Activated CD8-positive, alpha-beta memory T cell treated with anti-CD3 and anti-CD28 coated beads, Interleukin-2, amount 50 U/mL, for 24 hours (primary cell): ENCODE data around the gene CNTFR.

Experiments
- DNase-seq: peaks from one replicate; pipeline ENCODE4 v3.0.0-alpha.2; 2020; ENCODE audit errors: extremely low read depth

Gene CNTFR

DNA sequence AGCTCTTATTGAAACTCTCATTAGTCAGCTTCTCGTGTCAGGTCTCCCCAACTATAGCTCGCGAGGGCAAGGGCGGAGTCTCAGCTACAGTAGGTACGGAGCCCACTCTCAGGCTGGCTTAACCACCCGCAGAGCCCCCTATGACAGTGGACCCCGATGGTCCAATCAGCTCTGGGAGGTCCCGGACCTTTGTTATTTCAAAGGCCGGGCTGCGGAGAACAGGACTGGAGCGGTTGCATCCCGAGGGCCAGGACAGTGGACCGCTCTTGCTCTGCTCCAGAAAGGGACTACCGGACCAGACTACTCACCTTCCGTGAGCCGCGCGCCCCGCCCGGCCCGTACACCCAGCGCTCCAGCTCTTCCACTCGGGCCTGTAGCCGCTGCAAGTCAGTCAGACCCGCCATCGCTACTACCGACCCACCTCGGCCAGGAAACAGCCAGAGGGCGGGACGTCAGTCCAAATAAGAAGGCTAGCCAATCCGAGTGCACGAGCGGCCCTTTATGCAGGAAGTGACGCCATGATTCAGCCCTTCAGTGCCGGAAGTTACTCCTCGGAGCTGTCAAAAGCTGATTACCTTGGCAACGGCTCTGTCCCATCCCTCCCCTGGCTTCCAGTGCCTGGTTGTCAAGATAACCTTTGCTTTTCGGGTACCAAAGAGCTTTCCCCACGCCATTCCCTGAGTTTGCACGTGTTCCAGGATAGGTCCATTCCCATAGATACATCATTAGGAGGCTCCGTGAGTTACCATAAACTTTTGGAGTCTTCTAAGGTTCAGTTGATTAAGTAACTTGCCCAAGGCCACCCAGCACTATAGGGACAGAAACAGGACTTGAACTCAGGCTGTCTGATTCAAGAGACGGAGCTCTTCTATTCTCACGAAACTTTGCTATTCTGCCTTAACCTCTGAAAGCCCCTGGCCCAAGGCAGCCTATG is 30.8 kb upstream of the CNTFR start, which contains the start of gene DCTN3:
Gene DCTN3, minus strand, starts transcription at position 435 of the 934 bp plus-strand sequence. Its CDS starts 31 bp downstream, at position 404.
- peak; percentile 83 for DNase-seq

DNA sequence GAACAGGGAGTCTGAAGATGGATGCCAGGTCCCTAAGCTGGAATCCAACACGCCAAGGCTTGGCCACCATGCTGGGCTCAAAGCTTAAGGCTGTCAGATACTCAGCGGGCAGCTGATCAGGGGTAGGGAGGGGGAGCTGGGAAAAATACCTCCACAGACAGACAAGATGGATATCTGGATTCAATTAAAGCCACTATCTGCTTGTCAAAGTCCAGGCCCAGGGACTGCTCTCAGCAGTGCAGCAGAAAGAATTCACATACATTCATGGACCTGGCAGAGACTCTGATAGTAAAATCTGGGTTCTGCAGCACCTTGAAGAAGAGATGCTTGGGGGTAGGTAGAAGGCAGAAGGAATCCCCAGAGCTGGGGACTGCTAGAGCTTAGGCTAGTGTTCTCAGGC is 25.6 kb upstream of the CNTFR start:
- DNase-seq: no peak

DNA sequence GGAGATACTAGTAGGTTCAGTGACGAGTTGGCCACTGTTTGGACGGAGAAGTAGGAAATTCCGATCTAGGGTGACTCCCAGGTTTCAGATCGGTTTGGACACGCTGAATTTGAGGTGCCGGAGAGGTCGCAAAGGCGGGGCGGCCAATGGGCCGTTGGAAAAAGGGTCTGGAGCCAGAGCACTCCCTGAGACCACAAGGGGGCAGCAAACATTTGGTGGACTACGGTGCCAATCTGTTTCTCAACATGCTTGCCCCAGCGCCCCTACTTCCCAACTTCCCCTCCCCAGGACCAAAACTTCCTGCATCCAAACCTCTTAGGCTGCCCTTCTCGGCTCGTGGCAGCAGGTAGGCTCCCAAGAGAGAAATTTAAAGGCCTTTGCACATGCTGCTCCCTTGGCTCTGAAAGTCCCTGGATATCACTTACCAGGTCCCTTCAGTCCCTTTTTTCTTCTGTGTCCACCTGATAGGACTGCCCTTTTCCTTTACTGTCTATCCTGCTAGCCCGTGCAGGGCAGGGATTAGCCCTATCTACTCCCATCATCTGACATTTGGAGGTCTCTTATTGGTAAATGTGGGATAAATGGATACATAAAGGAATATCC is 23.4 kb upstream of the CNTFR start:
- peak; percentile 21 for DNase-seq

DNA sequence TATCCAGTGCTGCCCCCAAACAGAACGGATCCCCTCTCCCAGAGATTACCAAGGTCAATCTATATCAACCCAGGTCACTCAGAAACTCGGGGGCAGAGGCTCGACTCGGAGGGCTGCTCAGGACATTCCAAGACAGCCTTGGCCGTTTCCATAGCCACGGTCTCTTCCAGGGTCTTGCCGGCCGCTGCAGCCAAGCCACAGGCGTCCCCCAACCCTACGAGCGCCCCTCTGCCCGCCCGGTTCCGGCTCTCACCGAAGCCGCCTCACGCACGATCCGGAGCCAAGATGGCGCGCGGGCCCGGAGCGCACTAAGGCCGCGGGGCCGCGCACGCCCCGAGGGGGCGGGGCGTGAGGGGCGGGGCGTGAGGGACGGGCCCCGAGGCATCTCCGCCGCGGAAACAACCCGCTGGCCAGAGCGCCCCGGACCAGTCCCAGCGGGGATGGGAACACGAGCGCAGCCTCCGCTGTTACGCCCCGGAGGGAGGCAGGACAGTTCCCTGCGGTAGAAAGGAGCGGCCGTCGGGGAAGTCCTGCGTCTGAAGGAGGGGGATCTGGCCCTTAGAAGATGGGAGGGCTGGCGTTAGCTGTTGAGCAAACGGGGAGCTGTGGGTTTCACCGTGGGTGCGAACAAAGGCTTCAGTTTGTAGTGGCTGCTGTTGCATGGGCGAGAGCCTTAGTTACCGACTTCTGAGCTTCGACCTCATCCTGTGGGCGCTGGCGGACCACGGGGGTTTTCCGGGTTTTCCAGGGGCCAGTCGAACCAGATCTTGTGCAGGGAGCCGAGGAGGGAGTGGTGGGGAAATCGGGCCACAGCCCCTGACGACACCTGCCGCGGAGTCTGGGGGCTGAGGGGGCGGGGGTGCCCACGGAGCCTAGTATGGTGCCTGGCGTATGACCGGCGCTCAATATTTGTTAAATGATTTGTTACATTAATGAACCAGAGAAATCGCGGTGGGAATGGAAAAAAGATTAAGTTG is 22.6 kb upstream of the CNTFR start, which contains the start of gene RPP25L:
Gene RPP25L, minus strand, starts transcription at position 287 of the 977 bp plus-strand sequence. CDS start 801 bp downstream, outside the sequence.
- peak; percentile 45 for DNase-seq

DNA sequence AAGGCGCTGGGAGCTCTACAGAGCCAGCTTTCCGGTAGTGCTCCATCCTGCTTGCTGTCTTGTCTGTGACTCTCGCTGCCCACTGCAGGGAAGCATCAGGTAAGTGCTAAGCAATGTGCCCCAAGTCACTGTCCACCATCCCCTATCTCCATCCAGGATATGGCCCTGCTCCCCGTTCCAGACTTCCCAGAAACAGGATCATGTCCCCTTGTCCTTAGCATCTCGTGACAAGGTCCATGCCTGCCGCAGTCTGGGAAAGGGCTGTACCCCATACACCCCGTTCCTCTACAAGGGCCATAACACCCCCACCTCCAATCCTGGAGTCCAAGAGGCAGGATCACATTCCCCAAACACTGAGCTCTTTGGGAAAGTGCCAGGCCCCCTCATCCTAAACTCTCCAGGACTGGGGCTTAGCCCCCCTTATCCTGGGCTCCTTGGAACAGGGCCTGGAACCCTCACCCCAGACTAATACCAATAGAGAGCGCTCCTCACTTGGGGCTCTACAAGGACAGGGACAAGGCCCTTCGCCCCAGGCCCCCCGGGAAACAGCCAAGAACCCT is 21.8 kb upstream of the CNTFR start:
- DNase-seq: no peak

DNA sequence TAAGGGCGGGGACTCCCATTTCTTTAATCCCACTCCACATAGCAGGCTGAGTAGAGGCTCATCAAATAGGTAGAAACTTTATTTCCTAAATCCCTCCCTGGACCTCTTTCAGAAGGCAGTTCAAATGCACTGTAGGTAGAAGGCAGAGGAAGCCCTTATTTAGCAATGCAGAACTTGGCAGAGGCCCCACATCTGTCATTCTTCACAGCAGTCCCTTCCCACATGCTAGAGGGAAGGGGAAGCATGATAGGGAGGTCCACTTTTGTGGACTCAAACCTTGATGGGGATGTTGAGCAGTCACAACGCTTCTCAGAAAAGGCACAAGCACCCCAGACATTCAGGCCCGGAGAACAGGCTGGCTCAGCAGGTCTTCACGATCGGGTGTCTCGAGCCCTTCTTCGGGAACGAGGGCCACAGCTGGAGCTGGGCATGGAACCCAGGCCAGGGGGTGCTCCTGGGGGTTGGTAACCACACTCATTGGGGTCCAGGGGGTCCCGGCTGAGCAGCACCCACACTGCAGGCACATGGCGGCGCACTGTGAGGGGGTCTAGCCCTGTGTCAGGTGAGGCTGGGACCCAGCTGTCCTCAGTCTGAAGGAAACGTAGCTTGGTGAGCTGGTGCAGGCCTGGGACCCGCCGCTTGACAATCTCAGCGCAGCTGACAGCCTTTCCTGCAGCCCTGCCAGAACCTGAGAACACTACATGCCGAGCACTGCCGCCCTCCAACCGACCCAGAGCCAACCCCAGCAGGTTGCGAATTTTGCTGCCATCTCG is 21.1 kb upstream of the CNTFR start:
- no peak for DNase-seq

DNA sequence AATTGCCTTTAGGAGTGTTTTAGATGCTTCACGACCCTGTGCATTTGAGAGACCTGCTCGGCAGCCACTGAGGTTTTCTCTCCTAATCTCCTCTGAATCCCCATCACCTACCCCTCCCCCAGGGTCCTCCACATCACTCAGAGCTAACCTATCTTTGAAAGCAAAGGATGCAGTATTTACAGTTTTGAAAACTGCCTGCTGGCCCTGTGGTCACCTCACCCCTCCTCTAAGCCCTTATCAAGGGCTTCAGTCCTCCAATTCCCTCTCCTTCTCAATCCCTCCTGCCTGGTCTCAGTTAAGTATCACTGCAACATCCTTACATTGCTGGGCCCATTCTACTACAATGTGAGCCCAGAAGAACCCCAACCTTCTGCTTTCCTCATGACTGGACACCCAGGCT is 17.8 kb upstream of the CNTFR start:
- no peak for DNase-seq

DNA sequence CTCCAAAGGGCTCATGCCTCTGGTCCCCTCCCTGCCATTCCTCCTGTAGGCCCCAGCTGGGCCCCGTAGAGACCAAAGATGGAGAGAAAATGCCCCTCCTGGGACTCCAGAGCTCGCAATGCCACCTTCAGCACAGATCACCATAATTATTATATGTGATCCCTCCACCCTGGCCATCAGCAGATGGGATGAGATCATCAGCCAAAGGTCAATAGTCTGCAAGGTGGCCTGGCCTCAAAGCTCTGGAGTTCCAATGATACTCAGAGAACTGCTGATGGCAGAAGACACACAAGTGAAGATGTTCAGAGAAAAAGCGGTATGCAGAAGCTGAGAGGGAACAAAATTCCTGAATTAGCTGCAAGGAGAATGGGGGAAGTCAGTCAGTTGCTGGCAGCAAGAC is 17.4 kb upstream of the CNTFR start:
- DNase-seq: no peak

DNA sequence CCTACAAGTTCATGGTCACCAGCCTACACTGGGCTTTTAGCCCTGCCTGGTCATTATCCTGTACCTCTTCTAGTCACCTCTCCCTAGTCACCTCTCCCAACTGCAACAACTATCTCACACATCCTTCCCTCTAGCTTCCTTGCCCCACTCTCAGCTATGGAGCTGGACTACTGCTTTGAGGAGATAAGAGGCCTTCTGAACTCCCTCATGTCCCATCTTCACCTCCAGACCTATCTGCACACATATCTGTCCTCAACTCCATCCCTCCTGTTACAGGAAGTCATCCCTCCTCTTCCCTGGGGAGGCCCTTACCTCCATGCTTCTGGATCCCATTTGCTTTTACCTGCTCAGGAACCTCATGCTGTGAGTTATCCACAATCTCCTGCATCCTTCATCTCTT is 16.7 kb upstream of the CNTFR start:
- no peak for DNase-seq

DNA sequence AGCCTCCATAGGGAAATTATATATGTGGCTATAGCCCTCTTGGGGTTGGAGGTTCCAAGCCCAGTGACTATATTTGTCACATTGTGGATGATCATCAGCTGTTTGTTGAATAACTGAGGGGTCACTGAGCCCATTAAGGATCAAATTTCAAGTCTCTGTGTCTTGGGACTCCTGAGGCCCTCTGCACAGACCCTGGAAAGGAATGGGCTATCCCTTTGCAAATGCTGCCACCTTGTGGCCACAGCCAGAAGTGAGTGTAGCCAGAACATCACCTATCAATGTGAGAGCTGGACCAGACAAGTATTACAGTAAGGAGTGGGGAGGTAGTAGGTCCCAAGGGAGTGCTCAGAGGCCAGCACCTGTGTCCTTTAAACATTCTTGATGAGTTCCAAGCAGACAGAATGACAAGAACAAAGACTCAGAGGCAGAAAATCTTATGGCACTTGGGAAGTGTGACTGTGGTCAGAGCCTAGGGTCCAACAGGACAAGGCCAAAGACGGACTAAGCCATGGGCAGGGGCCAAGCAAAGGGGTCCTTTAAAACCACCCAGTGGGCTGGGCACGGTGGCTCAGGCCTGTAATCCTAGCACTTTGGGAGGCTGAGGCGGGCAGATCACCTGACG is 14.2 kb upstream of the CNTFR start:
- peak; percentile 49 for DNase-seq

DNA sequence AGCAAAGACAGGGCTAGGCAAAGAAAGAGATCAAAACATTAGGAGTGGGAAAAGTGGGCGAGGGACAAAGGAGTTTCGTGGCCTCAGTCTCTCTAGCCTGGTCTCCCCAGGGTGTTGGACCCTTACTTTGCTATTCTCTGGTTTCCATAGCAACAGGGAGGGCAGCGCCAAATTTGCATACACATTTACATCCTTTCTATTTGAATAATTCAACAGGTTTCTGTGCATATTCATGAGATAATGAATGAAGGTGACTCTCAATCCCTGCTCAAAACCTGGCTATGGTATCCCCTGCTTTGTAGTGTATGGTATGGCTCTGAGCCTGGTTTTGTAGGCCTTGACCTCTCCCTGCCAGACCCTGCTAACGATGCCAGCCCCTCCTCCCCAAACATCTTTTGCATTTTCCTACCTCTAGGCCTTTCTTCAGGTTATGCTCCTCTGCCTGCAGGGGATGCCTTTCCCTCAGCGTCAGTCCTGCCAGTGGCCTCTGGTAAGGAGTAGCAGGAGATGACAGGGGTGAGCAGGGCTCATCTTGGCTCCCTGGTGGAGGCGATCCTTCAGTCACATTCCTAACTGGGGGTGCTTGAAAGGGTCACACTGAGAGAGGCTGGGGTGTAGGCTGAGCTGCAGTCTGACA is 12.5 kb upstream of the CNTFR start:
- no peak for DNase-seq

DNA sequence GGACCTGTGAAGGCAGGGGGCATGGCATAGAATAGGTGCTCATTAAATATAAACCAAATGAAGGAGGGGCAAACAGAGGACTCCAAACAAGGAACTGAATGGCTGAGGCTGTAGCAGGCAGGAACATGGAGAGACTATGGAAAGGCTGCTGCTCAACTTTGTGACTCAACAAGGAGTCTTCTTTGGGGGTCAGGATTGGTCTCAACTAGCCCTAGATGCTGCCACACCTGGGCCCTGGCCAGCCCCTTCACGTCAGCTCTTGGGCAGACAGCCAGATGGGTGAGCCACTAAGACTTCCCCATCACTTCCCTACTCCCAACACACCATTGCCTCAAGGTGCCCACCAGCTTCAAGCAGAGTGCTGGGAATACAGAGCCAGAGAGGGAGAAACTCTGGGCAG is 11.4 kb upstream of the CNTFR start:
- DNase-seq: no peak

DNA sequence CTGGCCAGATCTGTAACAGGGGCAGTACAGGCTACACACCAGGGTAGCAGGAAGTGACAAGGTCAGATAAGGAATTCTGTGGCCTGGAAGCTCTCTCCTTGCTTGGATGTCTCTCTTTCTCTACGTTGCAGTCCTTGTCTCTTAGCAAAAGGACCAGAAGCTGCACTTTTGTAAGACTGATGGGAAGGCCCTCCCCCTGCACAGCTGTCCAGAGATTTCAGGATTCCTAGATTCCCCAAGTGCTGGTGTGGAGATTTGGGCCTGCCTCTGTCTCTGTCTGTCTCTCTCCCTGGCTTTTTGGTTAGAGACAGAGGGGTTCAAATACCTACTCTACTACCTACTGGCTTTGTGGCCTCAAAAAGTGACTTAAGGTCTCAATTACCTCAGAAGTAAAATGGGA is 10.0 kb upstream of the CNTFR start:
- DNase-seq: no peak

DNA sequence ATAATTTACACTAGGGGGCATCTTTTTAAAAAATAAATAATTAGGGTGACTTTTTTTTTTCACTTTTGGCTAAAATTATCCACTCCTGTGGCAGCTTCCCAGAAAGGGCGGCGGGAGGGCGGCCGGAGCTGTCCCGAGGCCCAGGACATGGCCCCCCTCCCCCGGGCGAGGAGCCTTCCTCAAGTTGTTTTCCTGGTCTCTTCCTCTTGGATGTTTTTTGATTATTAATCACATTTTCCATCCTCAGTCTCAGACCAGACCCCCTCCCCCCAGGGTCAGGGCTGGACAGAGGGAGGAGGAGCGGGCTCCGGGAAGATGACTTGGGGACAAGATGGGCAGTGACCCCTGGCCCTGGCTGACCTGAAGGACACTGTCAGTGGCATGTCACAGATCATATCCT is 4.7 kb upstream of the CNTFR start:
- no peak for DNase-seq

DNA sequence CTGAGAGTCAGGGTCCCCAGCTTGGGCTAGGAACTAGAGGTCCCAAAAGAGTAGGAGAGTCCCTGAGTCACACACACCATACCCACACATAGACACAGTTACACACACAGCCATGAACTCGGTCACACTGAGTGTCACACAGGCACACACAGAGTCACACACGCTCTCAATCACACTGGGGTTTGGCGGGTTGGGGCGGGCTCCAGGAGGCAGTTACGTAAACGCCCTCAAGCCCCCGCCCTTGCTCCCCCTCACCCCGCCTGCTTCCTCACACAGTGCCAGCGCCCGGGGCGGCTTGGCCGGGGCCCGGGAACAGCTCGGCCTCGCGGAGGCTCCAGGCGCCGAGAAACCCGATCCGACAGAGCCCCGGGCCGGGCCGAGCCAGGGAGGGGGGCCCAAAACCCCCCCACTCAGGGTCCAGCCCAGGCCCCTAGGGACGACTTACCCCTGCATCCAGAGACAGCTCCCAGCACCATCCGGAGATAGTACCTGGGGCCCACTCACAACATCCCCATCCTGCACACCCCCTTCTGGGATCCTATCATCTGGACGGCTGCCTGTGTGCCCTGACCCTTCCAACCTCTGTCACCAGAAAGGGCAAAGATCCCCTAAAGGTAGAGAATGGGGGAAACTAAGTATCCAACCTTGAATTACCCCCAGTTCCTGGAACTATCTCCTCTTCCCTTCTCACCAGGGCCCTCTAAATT is 3.5 kb upstream of the CNTFR start:
- DNase-seq: no peak

DNA sequence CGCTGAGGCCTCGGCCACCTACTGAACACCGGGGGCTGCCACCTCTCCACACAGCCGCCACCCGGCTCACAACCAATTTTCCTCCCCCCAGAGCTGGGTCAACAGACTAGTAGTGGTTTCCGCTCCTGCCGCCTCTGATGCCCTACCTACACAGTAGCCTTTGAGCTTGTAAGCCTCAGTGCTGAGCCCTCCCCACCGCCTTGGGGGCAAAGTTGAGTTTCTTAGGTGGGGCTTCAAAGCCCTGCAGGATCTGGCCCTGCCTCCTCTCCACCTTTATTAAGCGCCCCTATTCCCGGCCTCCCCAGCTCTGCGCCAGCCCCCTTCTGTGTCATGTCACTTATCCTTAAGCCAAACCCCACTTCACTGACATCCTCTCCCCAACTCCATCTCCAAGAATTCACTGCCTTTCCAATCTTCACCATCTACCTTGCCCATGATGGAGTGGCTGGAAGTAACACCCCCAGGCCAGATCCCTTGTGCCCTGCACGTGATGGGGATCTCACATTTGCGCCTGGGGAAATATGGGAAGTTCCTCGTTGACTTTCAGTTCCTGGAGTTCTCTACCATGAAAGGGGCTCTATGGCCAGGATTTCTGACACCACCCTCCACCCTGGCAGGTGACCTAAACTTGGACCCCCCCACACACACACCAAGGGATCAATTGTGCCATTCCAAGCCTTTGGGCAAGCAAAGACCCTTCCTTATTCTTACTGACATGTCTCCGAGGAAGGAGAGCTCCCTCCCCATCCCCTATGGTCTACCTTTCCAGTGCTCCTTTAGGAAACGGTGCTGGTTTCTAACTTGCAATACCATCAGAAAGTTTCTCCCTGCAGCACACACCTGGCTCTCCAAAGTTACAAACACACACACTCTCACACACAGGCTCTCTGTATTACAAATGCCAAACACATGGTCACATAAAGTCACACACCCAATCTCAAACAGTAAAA is 2.7 kb upstream of the CNTFR start:
- DNase-seq: no peak

DNA sequence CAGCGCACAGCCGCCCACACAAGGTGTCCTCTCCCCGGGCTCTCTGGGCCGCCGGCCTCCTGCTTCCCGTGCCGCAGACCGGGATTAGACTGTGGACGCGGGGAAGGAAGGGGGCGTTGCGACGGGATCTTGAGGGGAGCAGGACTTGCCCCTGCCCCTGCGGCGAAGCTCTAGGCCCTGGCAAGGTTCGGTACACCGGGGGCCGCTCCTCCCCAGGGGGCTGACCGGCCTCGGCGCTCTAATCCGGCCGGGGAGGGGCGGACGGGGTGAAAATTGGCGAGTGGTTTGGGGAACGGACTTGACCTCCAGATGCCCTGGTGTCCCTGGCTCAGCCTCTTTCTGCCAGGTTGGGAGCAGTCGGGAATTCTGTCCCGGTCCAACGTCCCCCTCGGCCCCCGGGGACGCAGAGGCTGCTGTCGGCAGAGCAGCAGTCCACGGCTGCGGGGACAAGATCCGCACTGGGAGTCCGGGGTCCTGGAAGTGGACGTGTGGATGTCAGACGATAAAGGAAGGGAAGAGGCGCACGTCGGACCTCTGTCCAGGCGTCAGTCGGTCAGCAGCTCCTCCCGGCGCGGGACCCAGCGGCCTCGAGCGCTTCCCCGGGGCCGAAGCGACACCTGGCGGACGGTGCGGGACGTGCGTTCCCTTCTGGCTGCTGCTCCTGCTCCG is 1.9 kb upstream of the CNTFR start:
- DNase-seq: peak; percentile 40
